Thoracic aorta (tissue), 2 donors: ENCODE results near the gene FMNL2. TPM values are rescaled to one million over a fixed set of nuclear protein-coding genes. Genes with fewer than 3 reads are reported as not detected.
"Not testable (repeated sequence)": the region's sequence is repeated elsewhere in the genome, so short reads cannot be mapped to it uniquely, and the experiment has no call there.

ENCODE experiments used
- ATAC-seq: fragments of 150-250 bp; one replicate; pipeline ENCODE4 v1.8.0; 2017; ENCODE audit warnings: low read depth; ENCODE audit not compliant: insufficient number of reproducible peaks, low FRiP score
- DNase-seq: peaks from one replicate; pipeline ENCODE4 v3.0.0-alpha.2; 2020; ENCODE audit warnings: low spot score
- H3K27ac ChIP-seq, 2 donors: fragments of 200-600 bp; sonication (generic); 1 replicate in 1 of 2; 2 replicates in 1 of 2; pipeline ENCODE4 v1.5.1; 2016; ENCODE audit warnings: mild to moderate bottlenecking in 2 of 2, moderate library complexity in 2 of 2
- H3K27me3 ChIP-seq: fragments of 200-600 bp; sonication (generic); replicated peaks from 2 replicates; pipeline ENCODE4 v1.6.0; 2016; ENCODE audit warnings: mild to moderate bottlenecking; ENCODE audit not compliant: insufficient read depth
- H3K36me3 ChIP-seq: fragments of 200-600 bp; sonication (generic); one replicate; pipeline ENCODE4 v1.5.1; 2016
- H3K4me1 ChIP-seq, 2 donors: fragments of 200-600 bp; sonication (generic); 1 replicate in 1 of 2; 2 replicates in 1 of 2; pipeline versions ENCODE4 v1.5.1 to v1.6.0; 2016; ENCODE audit warnings: low read depth in 2 of 2, mild to moderate bottlenecking in 1 of 2; ENCODE audit not compliant: control insufficient read depth in 1 of 2
- H3K4me3 ChIP-seq: fragments of 200-600 bp; sonication (generic); 2 replicates; pipeline ENCODE4 v1.5.1; 2016; ENCODE audit warnings: mild to moderate bottlenecking
- H3K9me3 ChIP-seq: fragments of 200-600 bp; sonication (generic); 2 replicates; pipeline ENCODE4 v1.5.1; 2016
- CTCF ChIP-seq: fragments of 200-600 bp; sonication (generic); IDR thresholded peaks from one replicate; pipeline ENCODE4 v1.5.1; 2019; ENCODE audit warnings: antibody characterized with exemption
- total RNA-seq, 2 donors: library from RNA; depleted of rRNA; stranded (reverse); fragments of >200 nt; gene quantifications; one replicate each; pipeline versions ENCODE4 v1.1.0 to v1.2.3, GENCODE V29; 2016

Gene FMNL2
- total RNA-seq, 2 donors from 2014 or later, result 30.6 to 87.0 TPM

- no peaks in the 10 kb centered on the region for H3K9me3 ChIP-seq
- no peaks in the 10 kb centered on the region for H3K36me3 ChIP-seq
- no peaks in the 10 kb centered on the region for H3K27me3 ChIP-seq
- no peak for TF ChIP-seq CTCF
- H3K4me1 ChIP-seq, result peaks cover 40 to 60% of the 10 kb centered on the region in 2 donors
- H3K4me3 ChIP-seq, result no peak overlapping the region
- no peak for DNase-seq
- no peak overlapping the region for H3K27ac ChIP-seq
- no peak for ATAC-seq
Measured at GRCh38 chr2:152473151-152473857, 138.3 kb downstream of the FMNL2 start.

DNA sequence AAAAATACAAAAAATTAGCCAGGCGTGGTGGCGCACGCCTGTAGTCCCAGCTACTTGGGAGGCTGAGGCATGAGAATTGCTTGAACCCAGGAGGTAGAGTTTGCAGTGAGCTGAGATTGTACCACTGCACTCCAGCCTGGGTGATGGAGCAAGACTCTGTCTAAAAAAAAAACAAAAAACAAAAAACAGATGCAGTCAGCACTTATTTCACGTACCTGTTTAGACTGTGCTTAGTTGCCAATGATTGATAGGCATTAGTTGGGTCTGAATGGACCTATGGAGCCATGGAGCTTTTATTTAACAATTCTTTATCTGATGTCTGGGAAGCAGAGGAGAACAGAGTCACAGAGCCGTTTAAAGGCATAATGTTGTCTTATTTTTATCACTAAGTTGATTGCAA is 139.5 kb downstream of the FMNL2 start:
- not testable (repeated sequence) for H3K27me3 ChIP-seq, H3K4me3 ChIP-seq, ATAC-seq, H3K9me3 ChIP-seq, H3K36me3 ChIP-seq, DNase-seq, H3K27ac ChIP-seq
- H3K4me1 ChIP-seq, result peaks cover 31 to 48% of the 10 kb centered on the region in 2 donors

GRCh38 chr2:152475982-152476381 is 141.0 kb downstream of the FMNL2 start:
- Histone ChIP-seq H3K4me1 (peaks cover 24 to 36% of the 10 kb centered on the region in 2 donors), H3K27ac (no peak overlapping the region), H3K4me3 (no peak overlapping the region), H3K36me3 (no peaks in the 10 kb centered on the region), H3K27me3 (no peaks in the 10 kb centered on the region), H3K9me3 (no peaks in the 10 kb centered on the region)
- no peak for DNase-seq
- no peak for ATAC-seq
- no peak for TF ChIP-seq CTCF

- DNase-seq, result no peak
- Histone ChIP-seq H3K9me3 (no peaks in the 10 kb centered on the region), H3K27ac (no peak overlapping the region), H3K36me3 (no peaks in the 10 kb centered on the region), H3K4me3 (no peak overlapping the region), H3K4me1 (peaks cover 16 to 21% of the 10 kb centered on the region in 2 donors), H3K27me3 (no peaks in the 10 kb centered on the region)
- ATAC-seq, result no peak
- no peak for TF ChIP-seq CTCF
Measured at GRCh38 chr2:152477347-152478092, 142.5 kb downstream of the FMNL2 start.

GRCh38 chr2:152479282-152479681 is 144.3 kb downstream of the FMNL2 start:
- no peaks in the 10 kb centered on the region for H3K36me3 ChIP-seq
- TF ChIP-seq CTCF, result no peak
- no peaks in the 10 kb centered on the region for H3K9me3 ChIP-seq
- no peak for ATAC-seq
- H3K27ac ChIP-seq, result no peak overlapping the region
- no peak overlapping the region for H3K4me3 ChIP-seq
- peaks cover 20 to 28% of the 10 kb centered on the region in 2 donors for H3K4me1 ChIP-seq
- no peaks in the 10 kb centered on the region for H3K27me3 ChIP-seq
- no peak for DNase-seq
